ENCODE data around the gene CELF2.
"Not testable (repeated sequence)": the region's sequence is repeated elsewhere in the genome, so short reads cannot be mapped to it uniquely, and the experiment has no call there.

Gene CELF2

DNA sequence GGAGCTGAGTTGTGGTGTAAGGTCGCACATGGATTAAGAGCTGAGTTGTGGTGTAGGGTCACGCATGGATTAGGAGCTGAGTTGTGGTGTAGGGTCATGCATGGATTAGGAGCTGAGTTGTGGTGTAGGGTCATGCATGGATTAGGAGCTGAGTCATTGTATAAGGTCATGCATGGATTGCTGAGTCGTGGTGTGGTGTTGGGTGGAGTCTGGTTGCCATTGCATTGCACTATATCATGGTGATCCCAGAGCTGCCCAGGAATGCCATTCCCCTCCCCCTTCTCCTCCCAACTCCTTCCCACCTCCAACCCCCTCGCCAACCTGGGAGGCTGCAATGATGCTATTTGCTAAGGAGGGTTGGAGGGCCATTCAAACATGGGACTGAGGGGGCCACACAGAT lies 349.2 kb downstream of the CELF2 start:
- DNase-seq, result not testable (repeated sequence)

- DNase-seq, result no peak
Measured at GRCh38 chr10:11367505-11367904, 349.8 kb downstream of the CELF2 start.

DNA sequence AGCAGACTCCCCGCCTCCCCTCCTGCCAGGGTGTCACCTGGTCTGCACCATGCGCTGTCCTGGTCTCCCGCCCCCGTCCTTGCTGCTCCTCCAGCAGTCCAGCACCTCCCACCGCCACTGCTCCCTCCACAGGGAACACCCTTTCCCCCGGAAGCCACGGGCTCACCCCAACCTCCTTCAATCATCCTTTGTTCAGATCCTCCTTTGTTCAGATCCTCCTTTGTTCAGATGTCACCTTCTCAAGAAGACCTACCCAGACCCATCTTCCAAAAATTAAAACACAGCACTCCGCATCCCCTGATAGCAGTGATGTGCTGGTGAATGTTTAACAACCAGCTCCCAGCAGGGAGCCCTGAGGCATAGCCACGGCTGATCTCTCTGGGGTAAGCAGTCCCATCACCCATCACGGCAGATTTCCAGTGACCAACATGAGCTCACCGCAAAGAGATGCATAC lies 356.1 kb downstream of the CELF2 start:
- no peak for DNase-seq

DNA sequence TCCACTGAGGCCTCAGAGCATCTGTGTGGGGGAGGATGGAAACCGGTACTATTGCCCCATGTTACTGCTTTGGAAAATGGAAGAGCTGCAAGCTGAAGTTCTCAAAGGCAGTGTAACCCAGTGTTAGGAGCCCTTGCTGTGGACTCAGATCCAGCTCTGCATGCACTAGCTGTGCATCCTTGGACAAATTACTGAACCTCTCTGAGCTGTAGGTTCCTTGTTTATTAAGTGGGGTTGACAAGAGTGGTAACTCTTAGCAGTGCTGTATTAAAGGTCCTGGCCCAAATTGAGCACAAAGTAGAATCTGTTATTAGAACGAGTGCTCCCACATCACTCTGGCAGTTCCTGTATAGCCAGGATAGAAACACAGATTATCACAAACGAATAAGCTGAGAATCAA lies 359.6 kb downstream of the CELF2 start:
- DNase-seq, result no peak

DNA sequence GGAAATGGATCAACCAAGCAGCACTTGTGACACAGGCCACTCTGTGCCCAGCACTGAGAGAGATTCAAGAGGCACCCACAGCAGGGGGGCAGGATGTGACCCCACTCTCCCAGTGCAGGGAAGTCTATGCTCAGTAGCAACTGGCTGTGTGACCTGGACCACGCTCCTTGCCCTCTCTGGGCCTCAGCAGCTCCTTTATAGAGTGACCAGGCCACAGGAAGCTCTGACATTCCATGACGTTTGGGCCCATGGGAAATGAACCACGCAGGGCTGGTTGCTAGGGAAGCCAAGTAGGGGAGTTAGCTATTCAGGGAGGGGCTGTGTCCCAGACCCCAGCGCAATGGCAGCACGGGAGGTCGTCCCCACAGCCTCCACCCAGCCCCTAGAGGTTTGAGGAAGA lies 361.2 kb downstream of the CELF2 start:
- no peak for DNase-seq

DNA sequence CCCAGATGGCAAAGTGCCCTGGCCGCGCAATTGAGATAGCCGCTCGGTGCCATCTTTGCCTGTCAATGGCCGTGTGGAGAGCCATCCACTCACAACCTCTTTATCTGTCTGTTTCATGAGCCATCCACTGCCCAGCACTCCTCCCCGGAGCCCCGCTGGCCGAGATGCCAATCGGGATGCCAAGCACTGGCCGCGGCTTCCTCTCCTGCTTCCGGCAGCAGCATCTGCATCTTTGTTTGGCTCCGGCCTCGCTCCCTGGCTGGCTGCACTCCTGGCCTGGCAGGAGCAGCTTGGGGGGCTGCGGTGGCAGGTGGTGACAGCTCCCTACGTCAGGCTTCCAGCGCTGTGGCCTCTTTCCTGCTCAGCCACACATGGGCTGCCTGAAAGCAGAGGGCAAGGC lies 362.1 kb downstream of the CELF2 start:
- DNase-seq, result no peak

DNA sequence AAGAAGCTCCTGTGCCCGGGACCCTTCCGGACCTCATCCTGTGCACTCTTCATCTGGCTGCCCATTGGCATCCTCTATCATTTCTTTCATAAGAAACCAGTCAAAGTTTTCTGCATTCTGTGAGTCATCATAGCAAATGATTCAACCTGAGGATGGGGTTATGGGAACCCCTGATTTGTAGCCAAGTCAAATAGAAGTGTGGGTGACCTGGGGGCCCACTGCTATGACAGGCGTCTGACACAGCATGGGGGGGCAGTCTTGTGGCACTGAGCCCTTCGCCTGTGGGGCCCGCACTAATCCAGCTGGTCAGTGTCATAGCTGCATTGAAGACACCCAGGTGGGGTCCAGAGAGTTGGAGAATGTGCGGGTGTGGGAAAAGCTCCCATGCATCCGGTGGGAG lies 363.4 kb downstream of the CELF2 start:
- DNase-seq, result no peak

DNA sequence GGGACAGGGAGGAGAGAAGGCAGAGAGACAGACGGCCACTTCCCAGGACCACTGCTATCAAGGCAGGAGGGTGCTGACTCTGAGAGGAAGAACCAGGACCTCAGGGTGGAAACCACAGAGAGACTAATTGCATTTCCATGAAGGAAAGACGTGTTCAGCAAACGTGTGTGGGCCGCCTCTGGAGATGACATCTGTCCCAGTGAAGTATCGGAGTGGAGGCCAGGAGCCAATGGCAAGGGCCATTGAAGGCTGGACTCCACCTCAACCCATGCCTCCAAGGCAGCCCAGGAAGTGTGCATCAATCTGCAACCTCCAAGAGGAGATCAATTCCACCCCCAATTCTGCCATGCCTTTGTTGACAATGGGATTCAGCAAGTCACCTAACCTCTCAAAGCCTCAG lies 363.8 kb downstream of the CELF2 start:
- no peak for DNase-seq

DNA sequence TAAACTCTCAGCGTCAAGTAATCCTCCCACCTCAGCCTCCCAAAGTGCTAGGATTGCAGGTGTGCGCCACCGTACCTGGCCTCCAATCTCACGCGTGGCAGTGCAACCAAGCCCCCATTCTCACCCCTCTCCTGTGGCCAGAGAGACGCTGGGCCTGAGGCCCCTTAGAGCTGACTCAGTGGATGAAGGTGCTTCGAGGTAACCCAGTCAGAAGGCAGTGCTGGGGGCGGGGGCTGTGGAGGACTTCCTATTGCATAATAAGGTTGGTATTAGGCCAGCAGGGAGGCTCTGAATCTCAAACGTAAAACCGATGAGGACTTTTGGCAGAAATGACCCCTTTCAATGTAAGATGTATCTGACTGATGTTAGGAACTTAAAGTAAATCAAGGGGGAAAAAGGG lies 364.5 kb downstream of the CELF2 start:
- no peak for DNase-seq

DNA sequence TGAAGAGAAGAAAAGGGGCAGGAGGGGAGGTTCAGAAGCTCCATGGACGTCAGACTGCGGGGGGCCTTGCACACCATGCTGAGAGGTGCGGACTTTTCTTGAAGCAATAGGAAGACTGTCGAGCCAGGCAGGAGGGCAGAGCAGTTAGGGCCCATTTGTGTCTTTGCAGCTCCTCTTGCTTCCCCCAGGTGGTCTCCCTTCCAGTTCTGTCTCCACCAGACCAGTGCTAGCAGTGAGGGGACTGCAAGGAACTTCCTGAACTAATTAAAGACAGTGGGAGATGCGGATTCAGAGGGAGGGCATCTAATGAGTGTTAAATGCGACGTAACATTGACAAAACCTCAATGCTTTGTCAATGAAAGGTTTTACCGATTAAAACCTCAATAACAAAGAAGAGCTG lies 368.4 kb downstream of the CELF2 start:
- DNase-seq, result no peak
